Calu3 (cell line): Measurements from ENCODE around the gene SLC41A3. TPM values are rescaled to one million over a fixed set of nuclear protein-coding genes. Genes with fewer than 3 reads are reported as not detected.

ENCODE experiments used
- BruUV-seq: library from RNA; stranded (reverse); fragments of 400-500 nt; replicated peaks from 2 replicates; lab custom pipeline; 2021; lab: Mats Ljungman, UMichigan
- CTCF ChIA-PET: fragments of 300-600 bp; sonication (Branson Sonifier 250); formaldehyde crosslinking; loops from one replicate; lab custom pipeline; 2022; ENCODE audit warnings: antibody characterized with exemption; lab: Charles Lee
- DNase-seq: peaks from one replicate; pipeline ENCODE4 v3.0.0; 2022
- H3K27ac Mint-ChIP-seq: one replicate; pipeline ENCODE4 v1.8.0; 2022; ENCODE audit warnings: mixed read lengths; ENCODE audit not compliant: unreplicated experiment
- H3K27me3 Mint-ChIP-seq: one replicate; pipeline ENCODE4 v1.8.0; 2022; ENCODE audit warnings: mixed read lengths; ENCODE audit not compliant: unreplicated experiment
- H3K36me3 Mint-ChIP-seq: one replicate; pipeline ENCODE4 v1.8.0; 2022; ENCODE audit warnings: mild to moderate bottlenecking, moderate library complexity, mixed read lengths; ENCODE audit not compliant: insufficient read depth, unreplicated experiment
- H3K4me1 Mint-ChIP-seq: one replicate; pipeline ENCODE4 v1.8.0; 2022; ENCODE audit warnings: mild to moderate bottlenecking, low read depth, mixed read lengths; ENCODE audit not compliant: unreplicated experiment
- H3K4me3 Mint-ChIP-seq: one replicate; pipeline ENCODE4 v1.8.0; 2022; ENCODE audit warnings: mild to moderate bottlenecking, low read depth, moderate library complexity, mixed read lengths; ENCODE audit not compliant: unreplicated experiment
- H3K9me3 Mint-ChIP-seq: one replicate; pipeline ENCODE4 v1.8.0; 2022; ENCODE audit warnings: low read depth, mixed read lengths; ENCODE audit not compliant: unreplicated experiment
- intact Hi-C: fragments of 100-400 bp; cut with micrococcal nuclease; formaldehyde crosslinking; loops from one replicate; pipeline ENCODE4 v1.10.0; 2022; ENCODE audit not compliant: unreplicated experiment
- total RNA-seq: library from RNA; stranded (reverse); gene quantifications from 2 replicates; pipeline ENCODE4 v1.2.3, GENCODE V29; 2022
- TF ChIP-seq, protein P1 (sequence below): fragments of 200-600 bp; IDR thresholded peaks from one replicate; pipeline ENCODE4 v1.8.0; 2022; ENCODE audit warnings: antibody characterized with exemption; ENCODE audit not compliant: unreplicated experiment

Gene SLC41A3
- total RNA-seq, 1 experiment from 2014 or later = 101 TPM

DNA sequence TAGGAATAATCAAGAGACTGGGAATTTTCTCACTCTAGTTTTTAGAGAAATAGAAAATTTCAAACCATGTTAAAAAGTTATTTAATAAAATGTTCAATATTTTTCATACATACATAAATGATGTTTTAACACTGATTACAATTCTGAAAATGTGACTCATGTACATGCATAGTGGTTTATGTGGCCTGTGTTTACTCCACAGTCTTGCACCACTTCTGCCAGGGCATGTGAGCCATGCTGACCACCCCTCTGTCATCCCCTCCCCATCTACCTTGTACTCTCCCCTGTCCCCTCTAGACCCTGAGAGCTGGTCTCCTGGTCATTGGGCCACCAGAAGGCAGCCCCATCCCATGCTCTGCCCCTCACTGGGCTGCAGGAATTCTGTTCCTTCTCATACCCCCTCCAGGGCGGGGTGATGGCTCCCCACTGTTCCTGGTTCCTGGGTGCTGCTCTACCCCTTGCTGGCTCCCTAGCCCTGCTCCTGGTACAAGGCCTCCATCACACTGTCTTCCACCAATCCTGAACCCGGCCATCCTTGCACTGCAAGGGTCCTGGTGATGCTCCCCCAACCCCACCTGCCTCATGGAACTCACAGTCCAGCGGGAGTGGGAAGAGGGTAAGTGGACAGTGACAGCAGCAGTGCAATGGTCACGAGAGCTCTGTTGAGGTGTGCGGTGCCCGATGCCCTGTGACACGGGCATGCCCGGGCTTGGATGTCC, 24.2 kb upstream of the SLC41A3 start:
- no peaks in the 10 kb centered on the region for H3K36me3 Mint-ChIP-seq
- H3K4me3 Mint-ChIP-seq = no peak overlapping the region
- no peak overlapping the region for H3K27ac Mint-ChIP-seq
- intact Hi-C loops = no loop called here
- no peaks in the 10 kb centered on the region for H3K27me3 Mint-ChIP-seq
- H3K4me1 Mint-ChIP-seq = no peaks in the 10 kb centered on the region
- no TSS peak for BruUV-seq
- CTCF ChIA-PET = no interaction called here
- TF ChIP-seq, protein P1, sequence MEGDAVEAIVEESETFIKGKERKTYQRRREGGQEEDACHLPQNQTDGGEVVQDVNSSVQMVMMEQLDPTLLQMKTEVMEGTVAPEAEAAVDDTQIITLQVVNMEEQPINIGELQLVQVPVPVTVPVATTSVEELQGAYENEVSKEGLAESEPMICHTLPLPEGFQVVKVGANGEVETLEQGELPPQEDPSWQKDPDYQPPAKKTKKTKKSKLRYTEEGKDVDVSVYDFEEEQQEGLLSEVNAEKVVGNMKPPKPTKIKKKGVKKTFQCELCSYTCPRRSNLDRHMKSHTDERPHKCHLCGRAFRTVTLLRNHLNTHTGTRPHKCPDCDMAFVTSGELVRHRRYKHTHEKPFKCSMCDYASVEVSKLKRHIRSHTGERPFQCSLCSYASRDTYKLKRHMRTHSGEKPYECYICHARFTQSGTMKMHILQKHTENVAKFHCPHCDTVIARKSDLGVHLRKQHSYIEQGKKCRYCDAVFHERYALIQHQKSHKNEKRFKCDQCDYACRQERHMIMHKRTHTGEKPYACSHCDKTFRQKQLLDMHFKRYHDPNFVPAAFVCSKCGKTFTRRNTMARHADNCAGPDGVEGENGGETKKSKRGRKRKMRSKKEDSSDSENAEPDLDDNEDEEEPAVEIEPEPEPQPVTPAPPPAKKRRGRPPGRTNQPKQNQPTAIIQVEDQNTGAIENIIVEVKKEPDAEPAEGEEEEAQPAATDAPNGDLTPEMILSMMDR = no peak
- H3K9me3 Mint-ChIP-seq = no peaks in the 10 kb centered on the region
- no peak for DNase-seq

DNA sequence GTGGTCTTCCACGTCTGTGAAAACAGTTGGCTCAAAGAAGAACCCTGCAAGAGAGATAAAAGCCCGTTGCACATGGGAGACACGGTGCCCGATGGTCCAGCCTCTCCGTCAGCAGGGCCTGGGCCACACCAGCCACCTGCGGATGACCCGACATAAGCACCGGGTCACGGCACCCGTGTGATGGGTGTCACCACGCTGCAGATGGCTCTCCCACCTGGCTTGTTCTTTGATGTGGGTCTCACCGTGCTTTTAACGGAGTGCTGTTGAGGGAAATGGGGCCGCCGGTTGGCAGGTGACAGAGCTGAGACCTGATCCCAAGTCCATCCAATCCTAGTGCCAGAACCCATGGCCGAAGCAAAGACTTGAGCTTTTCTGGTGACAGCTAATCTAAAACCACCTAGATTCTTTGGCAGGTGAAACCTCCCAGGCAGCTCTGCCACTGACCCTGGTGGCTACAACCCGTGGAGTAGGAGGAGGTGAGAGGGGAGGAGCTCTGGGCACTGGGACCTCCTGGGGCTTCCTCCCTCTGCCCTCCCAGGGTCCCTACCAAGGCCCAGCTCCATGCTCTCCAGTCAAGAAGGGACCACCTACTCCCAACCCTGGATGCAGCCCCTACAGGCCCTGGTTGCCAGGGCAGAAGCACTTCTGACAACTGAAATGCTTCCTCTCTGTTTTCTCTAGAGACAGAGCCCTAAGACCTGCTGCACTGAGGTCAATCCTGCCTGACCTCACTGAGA, 23.4 kb upstream of the SLC41A3 start:
- CTCF ChIA-PET = no interaction called here

DNA sequence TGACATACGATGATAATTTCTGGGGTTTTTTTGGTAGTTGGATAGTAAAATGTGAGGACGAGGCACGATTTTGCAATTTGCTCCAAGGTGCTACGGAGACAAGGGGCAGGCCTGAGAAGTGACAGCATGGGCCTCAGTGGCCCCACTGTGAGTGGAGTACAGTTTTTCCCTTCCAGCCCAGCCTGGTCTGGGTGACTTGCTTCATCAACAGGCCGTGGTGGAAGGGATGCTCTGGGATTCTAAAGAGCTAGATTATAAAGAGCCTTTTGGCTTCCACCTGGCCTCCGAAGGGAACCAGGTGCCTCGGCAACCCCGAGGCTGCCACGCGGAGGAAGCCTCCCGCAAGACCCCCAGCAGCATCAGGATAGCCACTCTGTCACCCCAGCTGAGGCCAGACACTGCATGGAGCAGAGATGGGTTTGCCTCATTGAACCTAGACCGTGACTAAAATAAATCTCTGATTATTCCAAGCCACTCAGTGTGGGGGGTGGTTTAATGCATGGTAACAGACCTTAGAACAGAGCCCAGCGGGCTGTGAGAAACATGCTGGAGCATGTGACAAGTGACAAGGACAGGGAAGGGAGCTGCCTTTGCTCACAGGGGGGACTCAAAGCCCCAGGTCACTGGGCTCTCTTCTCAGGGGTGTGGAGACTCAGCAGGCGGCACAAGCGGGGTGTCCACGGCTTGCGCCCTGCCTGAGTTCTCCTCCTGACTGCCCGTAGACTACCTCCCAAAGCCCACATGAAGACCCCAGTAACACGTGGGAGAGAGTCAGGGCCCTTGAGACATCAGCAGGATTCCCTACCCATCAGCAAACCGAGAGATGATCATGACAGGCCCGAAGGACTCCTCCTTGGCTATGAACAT, 22.6 kb upstream of the SLC41A3 start:
- no peak overlapping the region for H3K27ac Mint-ChIP-seq
- CTCF ChIA-PET = no interaction called here
- H3K36me3 Mint-ChIP-seq = no peaks in the 10 kb centered on the region
- H3K4me3 Mint-ChIP-seq = no peak overlapping the region
- no TSS peak for BruUV-seq
- no peak for DNase-seq
- TF ChIP-seq, protein P1 = no peak
- H3K4me1 Mint-ChIP-seq = no peaks in the 10 kb centered on the region
- intact Hi-C loops = no loop called here
- no peaks in the 10 kb centered on the region for H3K9me3 Mint-ChIP-seq
- H3K27me3 Mint-ChIP-seq = no peaks in the 10 kb centered on the region

More for the DNA sequence above, 23.4 kb upstream of the SLC41A3 start:
- intact Hi-C loops = no loop called here
- no TSS peak for BruUV-seq
- H3K27ac Mint-ChIP-seq = no peak overlapping the region
- DNase-seq = no peak
- no peaks in the 10 kb centered on the region for H3K27me3 Mint-ChIP-seq
- H3K4me3 Mint-ChIP-seq = no peak overlapping the region
- TF ChIP-seq, protein P1 = no peak
- no peaks in the 10 kb centered on the region for H3K4me1 Mint-ChIP-seq
- H3K36me3 Mint-ChIP-seq = no peaks in the 10 kb centered on the region
- H3K9me3 Mint-ChIP-seq = no peaks in the 10 kb centered on the region

DNA sequence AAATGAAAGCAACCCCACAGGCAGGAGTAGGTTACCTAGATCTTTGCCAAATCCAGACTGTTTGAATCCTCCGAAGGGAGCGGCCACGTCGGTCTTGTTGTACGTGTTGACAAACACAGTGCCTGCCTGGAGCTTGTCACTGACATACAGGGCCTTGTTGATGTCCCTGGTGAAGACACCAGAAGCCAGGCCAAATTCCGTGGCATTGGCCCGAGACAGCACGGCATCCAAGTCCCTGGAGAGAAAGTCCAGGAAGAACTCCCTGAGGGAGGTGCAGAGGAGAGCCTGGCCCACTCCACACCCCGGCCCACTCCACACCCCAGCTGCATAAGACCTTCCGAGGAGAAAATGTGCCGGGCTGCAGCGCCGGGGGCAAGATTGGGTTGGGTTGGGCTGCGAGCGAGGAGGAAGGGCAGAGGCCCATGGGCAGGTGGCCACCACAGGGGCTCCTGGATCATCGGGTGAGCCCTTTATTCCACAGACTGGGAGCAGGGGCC, 21.8 kb upstream of the SLC41A3 start:
- TF ChIP-seq, protein P1 = no peak
- H3K36me3 Mint-ChIP-seq = no peaks in the 10 kb centered on the region
- intact Hi-C loops = no loop called here
- no peak overlapping the region for H3K4me3 Mint-ChIP-seq
- no peaks in the 10 kb centered on the region for H3K9me3 Mint-ChIP-seq
- H3K4me1 Mint-ChIP-seq = no peaks in the 10 kb centered on the region
- no peaks in the 10 kb centered on the region for H3K27me3 Mint-ChIP-seq
- DNase-seq = no peak
- CTCF ChIA-PET = no interaction called here
- no peak overlapping the region for H3K27ac Mint-ChIP-seq
- BruUV-seq = no TSS peak
